Measurements from ENCODE around the gene SPACA9. TPM values are rescaled to one million over a fixed set of nuclear protein-coding genes. Genes with fewer than 3 reads are reported as not detected.

The SPACA9 gene
- total RNA-seq, 1 donor from 2014 or later = 3.3 TPM

DNA sequence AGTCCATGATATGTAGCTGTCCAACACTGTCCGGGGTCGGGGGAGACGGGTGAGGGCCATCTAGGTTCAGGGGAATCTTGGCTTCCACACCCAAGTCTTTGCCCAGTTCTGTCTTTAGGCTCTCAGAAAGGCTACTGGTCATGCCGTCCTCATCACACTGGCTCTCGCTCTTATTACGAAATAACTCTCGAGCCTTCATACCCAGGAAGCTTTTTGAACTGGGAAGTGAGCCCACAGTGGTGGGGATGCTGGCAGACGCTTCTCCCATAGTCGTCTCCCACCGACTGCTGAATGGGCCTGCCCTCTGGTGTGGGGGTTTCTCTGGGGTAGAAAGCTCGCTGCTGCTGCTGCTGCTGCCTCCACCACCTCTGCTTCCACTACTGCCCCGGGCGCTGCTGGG, 17.6 kb downstream of the SPACA9 start:
- intact Hi-C loops (cut with DNase I) = no loop called here
- Histone ChIP-seq H3K36me3 (peaks cover 68% of the 10 kb centered on the region), H3K4me1 (peaks cover 6% of the 10 kb centered on the region), H3K9me3 (no peaks in the 10 kb centered on the region), H3K27ac (no peak overlapping the region), H3K4me3 (no peak overlapping the region), H3K27me3 (no peaks in the 10 kb centered on the region)
- DNase-seq = no peak
- TF ChIP-seq, protein P1, sequence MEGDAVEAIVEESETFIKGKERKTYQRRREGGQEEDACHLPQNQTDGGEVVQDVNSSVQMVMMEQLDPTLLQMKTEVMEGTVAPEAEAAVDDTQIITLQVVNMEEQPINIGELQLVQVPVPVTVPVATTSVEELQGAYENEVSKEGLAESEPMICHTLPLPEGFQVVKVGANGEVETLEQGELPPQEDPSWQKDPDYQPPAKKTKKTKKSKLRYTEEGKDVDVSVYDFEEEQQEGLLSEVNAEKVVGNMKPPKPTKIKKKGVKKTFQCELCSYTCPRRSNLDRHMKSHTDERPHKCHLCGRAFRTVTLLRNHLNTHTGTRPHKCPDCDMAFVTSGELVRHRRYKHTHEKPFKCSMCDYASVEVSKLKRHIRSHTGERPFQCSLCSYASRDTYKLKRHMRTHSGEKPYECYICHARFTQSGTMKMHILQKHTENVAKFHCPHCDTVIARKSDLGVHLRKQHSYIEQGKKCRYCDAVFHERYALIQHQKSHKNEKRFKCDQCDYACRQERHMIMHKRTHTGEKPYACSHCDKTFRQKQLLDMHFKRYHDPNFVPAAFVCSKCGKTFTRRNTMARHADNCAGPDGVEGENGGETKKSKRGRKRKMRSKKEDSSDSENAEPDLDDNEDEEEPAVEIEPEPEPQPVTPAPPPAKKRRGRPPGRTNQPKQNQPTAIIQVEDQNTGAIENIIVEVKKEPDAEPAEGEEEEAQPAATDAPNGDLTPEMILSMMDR (IDR thresholded peaks at IDR 0.05) = no peak
- no peak for ATAC-seq

DNA sequence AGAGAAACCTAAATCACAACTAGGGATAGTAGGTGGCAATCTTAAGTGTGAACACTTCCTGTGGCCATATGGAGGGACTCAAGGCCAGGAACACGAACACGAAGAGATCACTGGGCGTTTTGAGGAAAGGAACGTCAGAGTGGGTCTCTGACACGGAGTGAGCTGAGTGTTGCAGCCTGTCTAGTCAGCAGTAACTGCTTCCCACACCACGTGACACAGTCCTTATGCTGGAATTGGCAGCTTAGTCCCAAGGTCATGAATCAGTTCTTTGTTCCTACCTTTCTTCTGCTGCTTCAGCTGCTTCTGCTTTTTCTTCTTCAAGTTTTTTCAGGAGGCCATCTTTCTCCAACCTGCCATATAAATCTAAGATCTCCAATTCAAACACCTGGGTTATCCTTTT, 18.2 kb downstream of the SPACA9 start:
- H3K27me3 ChIP-seq = no peaks in the 10 kb centered on the region
- H3K9me3 ChIP-seq = no peaks in the 10 kb centered on the region
- DNase-seq (no peak), ATAC-seq (no peak)
- peaks cover 73% of the 10 kb centered on the region for H3K36me3 ChIP-seq
- TF ChIP-seq, protein P1 (IDR thresholded peaks at IDR 0.05) = no peak
- no peak overlapping the region for H3K4me3 ChIP-seq
- no peak overlapping the region for H3K27ac ChIP-seq
- intact Hi-C loops (cut with DNase I) = no loop called here
- peaks cover 6% of the 10 kb centered on the region for H3K4me1 ChIP-seq

DNA sequence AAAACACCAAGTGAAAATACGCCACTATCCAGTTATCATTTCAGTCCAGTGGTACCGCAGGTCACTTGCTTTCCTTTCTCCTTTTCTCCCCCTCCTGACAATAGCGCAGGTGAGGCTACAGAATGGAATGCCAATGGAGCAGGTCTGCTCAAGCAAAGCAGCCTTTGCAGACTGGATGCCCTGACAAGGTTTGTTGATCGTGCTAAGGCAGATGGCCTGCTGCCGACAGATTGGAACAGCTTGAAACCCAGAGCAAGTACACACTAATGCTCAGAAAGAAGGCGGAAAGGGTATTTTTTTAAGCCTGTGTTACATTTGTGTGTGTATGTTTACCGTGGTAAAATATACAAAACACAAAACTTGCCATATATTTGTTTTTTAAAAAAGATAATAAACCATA, 19.4 kb downstream of the SPACA9 start:
- no peak for DNase-seq

DNA sequence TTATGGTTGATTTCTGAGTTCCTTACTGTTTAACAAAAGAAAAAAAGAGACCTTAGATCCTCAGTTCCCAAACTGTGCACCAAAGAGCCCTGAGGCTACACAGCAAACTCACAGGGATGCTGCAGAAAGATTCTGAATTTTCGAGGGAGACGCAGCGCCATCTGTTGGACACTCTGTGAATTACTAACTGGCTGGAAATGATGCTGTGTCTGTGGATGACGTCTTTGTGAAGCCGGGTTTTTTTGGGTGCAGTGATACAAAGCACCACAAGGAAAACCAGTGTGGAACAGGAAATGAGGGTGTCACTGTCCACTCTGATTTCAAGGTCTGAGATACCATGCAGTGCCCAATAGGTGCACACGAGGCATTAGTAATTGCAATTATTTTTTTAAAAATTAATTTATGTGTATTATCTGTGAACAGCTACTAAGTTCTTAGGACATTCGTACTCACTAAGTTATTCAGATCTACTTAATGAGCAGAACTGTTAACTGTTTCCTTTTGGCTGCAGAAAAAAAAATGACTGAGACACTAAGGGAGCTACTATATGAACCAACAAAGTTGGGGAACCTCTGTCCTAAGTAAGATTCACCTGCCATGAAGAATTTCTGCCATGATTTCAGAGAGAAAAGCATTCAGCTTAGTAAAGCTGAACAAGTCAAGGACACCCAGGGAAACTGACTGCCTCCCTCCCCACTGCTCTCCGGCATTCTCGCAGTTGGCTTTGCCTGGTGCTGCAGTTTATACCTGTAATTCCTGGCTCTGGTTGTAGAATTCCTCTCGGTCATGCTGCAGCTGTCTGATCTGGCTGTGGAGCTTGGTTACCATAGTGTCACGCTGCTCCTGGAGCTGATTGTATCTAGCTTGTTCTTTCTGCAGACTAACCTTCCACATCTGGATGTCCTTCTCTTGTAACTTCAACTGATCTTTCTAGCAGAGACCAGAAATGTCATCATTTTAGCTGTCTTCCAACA, 23.4 kb downstream of the SPACA9 start:
- ATAC-seq (peak; percentile 93), DNase-seq (no peak)
- TF ChIP-seq, protein P1 (IDR thresholded peaks at IDR 0.05) = peak; percentile 95
- Histone ChIP-seq H3K36me3 (peaks cover 82% of the 10 kb centered on the region), H3K4me1 (no peaks in the 10 kb centered on the region), H3K4me3 (no peak overlapping the region), H3K9me3 (no peaks in the 10 kb centered on the region), H3K27ac (no peak overlapping the region), H3K27me3 (no peaks in the 10 kb centered on the region)
- intact Hi-C loops (cut with DNase I) = no loop called here

More for the DNA sequence above, 19.4 kb downstream of the SPACA9 start:
- TF ChIP-seq, protein P1 (IDR thresholded peaks at IDR 0.05) = no peak
- intact Hi-C loops (cut with DNase I) = no loop called here
- no peak for ATAC-seq
- Histone ChIP-seq H3K4me1 (peaks cover 6% of the 10 kb centered on the region), H3K36me3 (peaks cover 81% of the 10 kb centered on the region), H3K27me3 (no peaks in the 10 kb centered on the region), H3K4me3 (no peak overlapping the region), H3K9me3 (no peaks in the 10 kb centered on the region), H3K27ac (no peak overlapping the region)

DNA sequence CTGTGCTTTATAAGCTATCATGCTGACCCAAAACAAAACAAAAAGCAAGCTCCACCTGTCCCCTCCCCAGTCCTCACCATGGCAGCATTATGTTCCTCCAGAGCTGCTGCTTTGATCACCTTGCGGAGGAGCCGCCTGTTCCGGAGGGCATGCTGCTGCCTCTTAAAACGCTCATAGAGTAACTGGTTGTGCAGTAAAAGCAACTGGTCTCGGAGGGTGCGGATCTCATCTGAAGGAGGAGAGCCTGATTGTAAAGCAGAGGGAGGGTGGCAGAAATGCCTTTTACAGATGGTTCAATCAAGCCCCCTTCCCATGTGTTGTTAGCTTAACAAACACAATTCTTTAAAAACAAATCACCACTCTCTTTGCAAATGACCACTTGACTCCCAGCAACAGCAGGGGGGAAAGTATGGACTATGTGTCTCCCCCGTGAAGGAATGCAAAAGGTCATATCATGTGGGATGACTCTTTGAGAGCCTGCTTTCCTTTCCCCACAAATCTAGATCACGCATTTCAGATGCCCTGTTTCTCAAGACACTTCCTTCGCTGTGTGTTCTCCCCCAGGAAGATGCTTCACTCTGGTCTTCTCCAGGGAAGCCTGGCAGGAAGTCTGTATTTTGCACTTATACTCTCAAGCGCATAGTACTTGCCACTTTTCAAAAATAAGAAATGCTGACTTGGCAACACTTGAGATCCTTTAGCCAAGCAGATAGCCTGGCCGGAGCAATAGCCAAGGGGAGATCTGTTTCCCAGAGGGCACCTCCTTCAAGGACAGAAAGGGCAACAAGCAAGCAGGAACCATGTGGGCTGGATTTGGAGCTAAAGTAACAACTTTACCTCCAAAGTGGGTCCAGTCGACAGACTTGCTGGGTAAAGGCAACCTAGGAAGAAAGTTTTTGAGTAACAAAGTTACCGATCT, 25.1 kb downstream of the SPACA9 start:
- no peaks in the 10 kb centered on the region for H3K27me3 ChIP-seq
- no peaks in the 10 kb centered on the region for H3K4me1 ChIP-seq
- TF ChIP-seq, protein P1 (IDR thresholded peaks at IDR 0.05) = no peak
- H3K36me3 ChIP-seq = peaks cover 75% of the 10 kb centered on the region
- ATAC-seq = no peak
- DNase-seq = no peak
- intact Hi-C loops (cut with DNase I) = no loop called here
- H3K27ac ChIP-seq = no peak overlapping the region
- H3K4me3 ChIP-seq = no peak overlapping the region
- no peaks in the 10 kb centered on the region for H3K9me3 ChIP-seq

All from upper lobe of right lung (tissue), 1 donor.